ENCODE measurements around the gene CCDC142. TPM values are rescaled to one million over a fixed set of nuclear protein-coding genes. Genes with fewer than 3 reads are reported as not detected.

CCDC142 gene
- total RNA-seq, 2 experiments from 2014 or later, result 10.2 to 12.4 TPM

DNA sequence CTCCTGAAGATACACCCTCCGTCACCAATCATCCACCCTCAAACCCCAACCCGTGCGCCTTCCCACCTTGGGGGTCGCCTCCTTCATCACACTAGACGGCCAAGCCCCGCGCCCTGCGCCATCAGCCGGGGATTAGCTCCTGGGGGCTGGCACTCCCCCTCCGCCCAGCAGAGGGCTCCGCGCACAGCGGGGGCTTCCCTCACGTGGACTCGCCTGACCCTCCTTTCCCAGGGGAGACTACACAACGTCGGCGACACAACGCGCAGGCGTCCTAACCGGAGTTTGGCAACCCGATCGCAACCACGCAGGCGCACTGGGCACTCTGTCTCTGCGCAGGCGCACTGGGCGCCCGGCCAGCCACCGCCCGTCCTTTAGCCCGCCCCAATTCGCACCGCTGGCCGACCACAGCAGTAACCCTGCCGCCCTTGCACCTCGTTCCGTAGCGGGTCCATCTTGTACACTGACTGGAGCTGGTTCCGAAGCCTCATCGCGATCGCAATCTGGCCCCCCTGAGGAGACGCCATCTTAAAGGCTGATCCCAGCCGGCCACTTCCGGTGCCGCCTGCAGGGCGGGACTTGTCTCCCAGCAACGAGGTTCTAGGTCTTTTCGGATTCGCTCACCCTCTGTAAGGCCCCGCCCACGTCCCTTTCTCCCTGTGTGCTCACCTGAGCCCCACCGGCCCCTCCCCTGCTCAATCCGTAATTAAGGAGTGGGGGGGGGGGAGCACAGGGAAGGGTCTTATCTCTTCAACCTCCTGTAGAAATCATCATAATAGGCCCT is 24.5 kb upstream of the CCDC142 start, which contains the start of gene PCGF1:
PCGF1 (minus strand) TSS at position 551 of the 781 bp plus-strand sequence; CDS start at position 524, 27 bp downstream.
- ChIA-PET CTCF (interaction anchor here (0.6 to 1.6 kb wide), 5 partner anchors 22 to 115 kb away, joined by 3 to 8 read pairs (median 5); partner anchors contain the start of genes AUP1, CCDC142, HTRA2 and TTC31), POLR2A (interaction anchor here (0.8 to 4.4 kb wide), 12 partner anchors 9 to 116 kb away, joined by 3 to 23 read pairs (median 6); partner anchors contain the start of genes AUP1, CCDC142, HTRA2 and MRPL53)
- peaks cover 62% of the 10 kb centered on the region for H3K4me1 Mint-ChIP-seq (ENCODE audit: low read depth)

DNA sequence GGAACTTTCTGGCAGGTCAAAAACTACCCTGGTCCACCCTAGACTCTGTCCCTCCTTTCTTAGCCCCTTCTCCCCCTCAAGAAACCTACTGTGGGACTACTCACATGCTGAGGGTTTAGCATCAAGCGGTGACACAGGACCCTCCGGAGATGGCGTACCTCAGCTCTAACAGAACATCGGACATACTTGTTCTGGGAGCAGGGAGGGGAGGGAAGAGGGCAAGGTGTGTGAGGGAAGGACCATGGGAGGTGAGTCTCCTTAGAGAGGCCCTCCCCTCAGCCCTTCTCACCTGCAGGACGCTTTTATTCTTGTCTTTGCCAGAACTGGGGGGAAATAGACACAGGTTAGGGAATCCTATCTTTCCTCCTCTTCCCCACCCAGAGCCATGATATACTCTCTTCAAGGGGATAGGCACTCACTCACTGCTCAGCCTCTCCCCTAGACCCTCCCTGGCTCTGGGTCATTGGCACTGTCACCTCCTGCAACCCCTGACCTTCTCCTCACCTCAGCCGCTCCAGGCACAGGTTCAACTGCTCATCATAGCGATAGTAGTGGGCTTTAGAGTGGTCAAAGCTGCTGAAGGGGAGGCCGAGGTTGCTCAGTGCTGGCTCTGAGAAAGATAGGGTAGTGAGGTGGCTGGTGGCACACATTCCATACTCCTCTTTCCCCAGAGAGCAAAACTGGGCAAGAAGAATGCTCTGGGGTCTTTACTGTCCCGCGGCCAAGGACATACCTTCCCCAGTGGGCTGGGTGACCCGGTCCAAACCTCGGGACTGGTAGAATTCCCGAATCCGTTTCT is 22.8 kb upstream of the CCDC142 start:
- POLR2A ChIA-PET, result interaction anchor here (0.8 kb wide), 1 partner anchor 24 kb away, joined by 3 read pairs; the partner anchor contains the start of genes AUP1 and HTRA2
- peaks cover 42 to 46% of the 10 kb centered on the region in 2 experiments for H3K27me3 ChIP-seq (ENCODE audit: control insufficient read depth in 1 of 2, insufficient read depth in 2 of 2, low read length in 2 of 2)
- H3K27me3 Mint-ChIP-seq, result peaks cover 76% of the 10 kb centered on the region
- intact Hi-C loops (cut with DNase I, micrococcal nuclease), result no loop called here
- H3K36me3 ChIP-seq (ENCODE audit: insufficient read depth, low read length), result peaks cover 18% of the 10 kb centered on the region
- H3K9me3 Mint-ChIP-seq, result no peaks in the 10 kb centered on the region
- H3K36me3 Mint-ChIP-seq (ENCODE audit: low read depth), result peaks cover 37% of the 10 kb centered on the region
- H3K4me3 ChIP-seq (ENCODE audit: low read length), result no peak overlapping the region
- H3K4me1 ChIP-seq (ENCODE audit: insufficient read depth, low read length), result peaks cover 52% of the 10 kb centered on the region
- ATAC-seq (ENCODE audit: poor library complexity) (no peak), DNase-seq (no peak)
- no peak for TF ChIP-seq CTCF (IDR thresholded peaks at IDR 0.05)
- H3K27ac ChIP-seq (ENCODE audit: low read depth in 1 of 2, low read length in 2 of 2), result no peak overlapping the region
- CTCF ChIA-PET, result interaction anchor here (0.6 to 1.6 kb wide), 3 partner anchors 16 to 26 kb away, joined by 3 to 8 read pairs (median 4); partner anchors contain the start of genes CCDC142 and TTC31
- H3K27ac Mint-ChIP-seq, result no peak overlapping the region
- H3K4me3 Mint-ChIP-seq, result peak overlapping the region; percentile 75
- peaks cover 0 to 17% of the 10 kb centered on the region in 2 experiments for H3K9me3 ChIP-seq (ENCODE audit: control insufficient read depth in 1 of 2, insufficient read depth in 1 of 2, low read length in 2 of 2)
- H3K4me1 Mint-ChIP-seq (ENCODE audit: low read depth), result peaks cover 73% of the 10 kb centered on the region

More for the DNA sequence above, 24.5 kb upstream of the CCDC142 start, which contains the start of gene PCGF1:
- Mint-ChIP-seq H3K9me3 (no peaks in the 10 kb centered on the region), H3K27ac (peak within 1 kb of the TSS; percentile 97), H3K4me3 (peak within 1 kb of the TSS; percentile 100), H3K36me3 (ENCODE audit: low read depth) (peaks cover 37% of the 10 kb centered on the region), H3K27me3 (peaks cover 75% of the 10 kb centered on the region)
- H3K36me3 ChIP-seq (ENCODE audit: insufficient read depth, low read length), result peaks cover 18% of the 10 kb centered on the region
- DNase-seq (peak; percentile 97 to 100 (median 98)), ATAC-seq (ENCODE audit: poor library complexity) (peak; percentile 95)
- H3K27ac ChIP-seq (ENCODE audit: low read depth in 1 of 2, low read length in 2 of 2), result peak within 1 kb of the TSS; percentile 98
- H3K4me1 ChIP-seq (ENCODE audit: insufficient read depth, low read length), result peaks cover 49% of the 10 kb centered on the region
- H3K4me3 ChIP-seq (ENCODE audit: low read length), result peak within 1 kb of the TSS; percentile 92
- no peak for TF ChIP-seq CTCF (IDR thresholded peaks at IDR 0.05)
- H3K27me3 ChIP-seq (ENCODE audit: control insufficient read depth in 1 of 2, insufficient read depth in 2 of 2, low read length in 2 of 2), result peaks cover 25 to 41% of the 10 kb centered on the region in 2 experiments
- intact Hi-C loops (cut with DNase I, micrococcal nuclease), result loop anchor here in 1 of 2 experiments (1.0 kb wide), 1 partner anchor 22 kb away; the partner anchor contains the start of genes AUP1 and HTRA2
- H3K9me3 ChIP-seq (ENCODE audit: control insufficient read depth in 1 of 2, insufficient read depth in 1 of 2, low read length in 2 of 2), result peaks cover 0 to 13% of the 10 kb centered on the region in 2 experiments

GRCh38 chr2:74504591-74504990 is 21.8 kb upstream of the CCDC142 start:
- Histone ChIP-seq H3K9me3 (ENCODE audit: control insufficient read depth in 1 of 2, insufficient read depth in 1 of 2, low read length in 2 of 2) (peaks cover 0 to 17% of the 10 kb centered on the region in 2 experiments), H3K27me3 (ENCODE audit: control insufficient read depth in 1 of 2, insufficient read depth in 2 of 2, low read length in 2 of 2) (peaks cover 49 to 52% of the 10 kb centered on the region in 2 experiments), H3K27ac (ENCODE audit: low read depth in 1 of 2, low read length in 2 of 2) (no peak overlapping the region), H3K4me1 (ENCODE audit: insufficient read depth, low read length) (peaks cover 57% of the 10 kb centered on the region), H3K4me3 (ENCODE audit: low read length) (no peak overlapping the region), H3K36me3 (ENCODE audit: insufficient read depth, low read length) (peaks cover 18% of the 10 kb centered on the region)
- Mint-ChIP-seq H3K4me3 (peak overlapping the region; percentile 75), H3K4me1 (ENCODE audit: low read depth) (peaks cover 81% of the 10 kb centered on the region), H3K27ac (peak overlapping the region; percentile 18), H3K9me3 (no peaks in the 10 kb centered on the region), H3K27me3 (peaks cover 78% of the 10 kb centered on the region), H3K36me3 (ENCODE audit: low read depth) (peaks cover 37% of the 10 kb centered on the region)
- POLR2A ChIA-PET, result interaction anchor here (0.9 to 1.6 kb wide), 3 partner anchors 9 to 32 kb away, joined by 3 to 5 read pairs (median 3); partner anchors contain the start of gene MRPL53
- TF ChIP-seq CTCF (IDR thresholded peaks at IDR 0.05), result no peak
- CTCF ChIA-PET, result interaction anchor here (0.6 to 2.1 kb wide), 3 partner anchors 17 to 27 kb away, joined by 3 to 7 read pairs (median 4); partner anchors contain the start of genes CCDC142 and TTC31
- ATAC-seq (ENCODE audit: poor library complexity), result no peak
- no peak for DNase-seq
- intact Hi-C loops (cut with DNase I, micrococcal nuclease), result no loop called here

Data from CD4-positive, alpha-beta T cell (primary cell).